Fibroblast of villous mesenchyme (primary cell): Measurements from ENCODE around the gene SLC39A7. TPM values are rescaled to one million over a fixed set of nuclear protein-coding genes. Genes with fewer than 3 reads are reported as not detected.

Source experiments
- DNase-seq: peaks from one replicate; pipeline ENCODE4 v3.0.0-alpha.2; 2010; ENCODE audit warnings: low read depth
- H3K4me3 ChIP-seq: 2 replicates; pipeline ENCODE4 v1.5.1; 2011; ENCODE audit warnings: low read depth, mild to moderate bottlenecking, low read length
- CTCF ChIP-seq: IDR thresholded peaks from 2 replicates; pipeline ENCODE4 v1.5.1; 2012; ENCODE audit warnings: low read depth, mild to moderate bottlenecking, low read length; ENCODE audit not compliant: insufficient read depth
- total RNA-seq: library from RNA; depleted of rRNA; stranded (reverse); fragments of >200 nt; gene quantifications from 2 replicates; pipeline ENCODE4 v1.2.3, GENCODE V29; 2012

The SLC39A7 gene, protein sequence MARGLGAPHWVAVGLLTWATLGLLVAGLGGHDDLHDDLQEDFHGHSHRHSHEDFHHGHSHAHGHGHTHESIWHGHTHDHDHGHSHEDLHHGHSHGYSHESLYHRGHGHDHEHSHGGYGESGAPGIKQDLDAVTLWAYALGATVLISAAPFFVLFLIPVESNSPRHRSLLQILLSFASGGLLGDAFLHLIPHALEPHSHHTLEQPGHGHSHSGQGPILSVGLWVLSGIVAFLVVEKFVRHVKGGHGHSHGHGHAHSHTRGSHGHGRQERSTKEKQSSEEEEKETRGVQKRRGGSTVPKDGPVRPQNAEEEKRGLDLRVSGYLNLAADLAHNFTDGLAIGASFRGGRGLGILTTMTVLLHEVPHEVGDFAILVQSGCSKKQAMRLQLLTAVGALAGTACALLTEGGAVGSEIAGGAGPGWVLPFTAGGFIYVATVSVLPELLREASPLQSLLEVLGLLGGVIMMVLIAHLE
- total RNA-seq = 142 and 143 TPM in 2 replicates

DNA sequence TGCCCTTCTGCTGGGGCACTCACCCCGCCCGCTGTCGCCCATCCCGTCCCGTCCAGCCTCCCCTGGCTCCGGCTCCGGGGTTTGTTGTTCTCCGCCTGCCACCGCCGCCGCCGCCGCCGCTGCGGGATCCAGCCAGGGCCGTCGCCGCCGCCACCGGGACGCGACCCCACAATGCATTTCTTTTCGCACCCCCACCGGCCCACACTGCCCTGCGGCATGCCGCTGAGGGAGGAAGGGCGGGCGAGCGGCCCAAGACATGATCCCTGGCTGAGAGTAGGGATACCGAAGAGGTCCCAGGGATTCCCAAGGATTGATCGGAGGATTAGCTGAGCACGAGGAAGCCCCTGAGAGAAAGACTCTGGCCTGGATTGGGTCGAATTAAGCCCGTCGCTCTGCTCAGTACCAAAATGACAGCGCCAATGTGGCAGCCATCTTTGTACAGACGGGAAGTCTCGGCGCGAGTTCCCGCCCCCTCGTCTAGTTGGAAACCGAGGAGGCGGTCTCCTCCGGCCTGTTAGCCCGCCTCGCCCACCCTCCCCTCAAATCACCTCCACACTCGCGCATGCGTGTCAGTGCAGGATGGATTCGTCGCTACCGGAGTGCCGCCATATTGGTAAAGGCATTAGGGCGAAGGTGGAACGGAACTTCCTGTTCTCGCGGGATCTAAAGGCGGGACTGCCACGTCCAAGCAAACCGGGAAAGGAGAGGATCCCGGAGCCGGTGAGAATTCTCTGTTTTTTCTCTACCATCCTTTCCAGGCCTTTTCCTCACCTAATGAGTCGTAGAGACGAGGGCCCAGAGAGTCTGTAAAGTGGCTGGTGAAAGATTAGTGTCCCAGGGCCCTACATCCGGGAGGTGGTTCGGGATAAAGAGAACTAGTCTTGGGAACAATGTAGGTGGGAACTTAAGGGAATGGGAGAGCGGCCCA is at the start of gene SLC39A7, which contains the start of gene RXRB:
Gene SLC39A7 (plus strand): TSS at position 649 of the 928 bp plus-strand sequence. CDS start 379 bp downstream, outside the sequence.
Gene RXRB (minus strand): TSS at position 447 of the 928 bp plus-strand sequence. CDS start 189 bp downstream, at position 258.
- peak; percentile 100 for DNase-seq
- no peak for TF ChIP-seq CTCF
- H3K4me3 ChIP-seq = peak within 1 kb of the TSS; percentile 98

GRCh38 chr6:33151050-33151449 is 49.6 kb upstream of the SLC39A7 start:
- H3K4me3 ChIP-seq = no peak overlapping the region
- no peak for DNase-seq
- TF ChIP-seq CTCF = no peak

GRCh38 chr6:33154349-33154748 is 46.3 kb upstream of the SLC39A7 start:
- no peak overlapping the region for H3K4me3 ChIP-seq
- no peak for DNase-seq
- no peak for TF ChIP-seq CTCF

DNA sequence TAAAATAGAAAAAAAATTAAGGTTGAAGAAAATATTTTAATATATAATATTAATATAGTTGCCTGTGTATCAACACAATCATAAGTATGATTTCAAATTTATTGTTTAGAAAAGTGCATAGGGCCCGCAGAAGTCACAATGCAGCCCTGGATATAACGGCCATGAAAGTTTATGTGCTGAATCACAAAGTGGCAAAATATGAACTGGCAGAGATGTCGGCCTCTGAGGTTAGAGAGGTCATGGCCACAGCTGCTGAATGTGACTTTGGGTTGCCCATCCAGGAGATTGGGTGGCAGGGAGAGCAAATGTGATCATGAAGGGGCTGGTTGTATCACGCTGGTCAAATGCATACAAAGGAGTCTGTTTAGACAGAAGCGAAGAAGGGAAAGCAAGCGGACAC is 44.1 kb upstream of the SLC39A7 start:
- TF ChIP-seq CTCF = no peak
- DNase-seq = no peak
- no peak overlapping the region for H3K4me3 ChIP-seq

- no peak for TF ChIP-seq CTCF
- no peak for DNase-seq
- H3K4me3 ChIP-seq = no peak overlapping the region
Measured at GRCh38 chr6:33156964-33157363, 43.7 kb upstream of the SLC39A7 start.

DNA sequence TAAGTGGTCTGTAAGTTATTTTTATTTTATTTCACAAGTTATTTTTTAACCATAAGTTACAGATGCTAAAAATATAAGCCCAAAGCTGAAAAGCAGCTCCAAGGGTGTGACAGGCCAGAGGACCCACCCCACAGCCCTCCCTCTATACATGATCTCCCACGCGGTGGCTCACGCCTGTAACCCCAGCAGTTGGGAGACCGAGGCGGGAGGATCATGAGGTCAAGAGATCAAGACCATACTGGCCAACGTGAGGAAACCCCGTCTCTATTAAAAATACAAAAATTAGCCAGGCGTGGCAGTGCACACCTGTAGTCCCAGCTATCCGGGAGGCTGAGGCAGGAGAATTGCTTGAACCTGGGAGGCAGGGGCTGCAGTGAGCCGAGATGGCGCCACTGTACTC is 40.6 kb upstream of the SLC39A7 start:
- no peak overlapping the region for H3K4me3 ChIP-seq
- no peak for DNase-seq
- TF ChIP-seq CTCF = no peak
